AG09309 (cell line): Measurements from ENCODE around the gene IZUMO4.

ENCODE experiments used
- DNase-seq: peaks from one replicate; pipeline ENCODE4 v3.0.0-alpha.2; 2010; ENCODE audit warnings: low read depth
- H3K4me3 ChIP-seq: 2 replicates; pipeline ENCODE4 v1.5.1; 2011; ENCODE audit warnings: mild to moderate bottlenecking, low read depth, low read length, moderate library complexity; ENCODE audit not compliant: control insufficient read depth
- CTCF ChIP-seq: IDR thresholded peaks from 2 replicates; pipeline ENCODE4 v1.5.1; 2011; ENCODE audit warnings: mild to moderate bottlenecking, low read depth, low read length, inconsistent platforms; ENCODE audit not compliant: insufficient read depth, control insufficient read depth; ENCODE audit errors: missing control alignments

IZUMO4 gene

DNA sequence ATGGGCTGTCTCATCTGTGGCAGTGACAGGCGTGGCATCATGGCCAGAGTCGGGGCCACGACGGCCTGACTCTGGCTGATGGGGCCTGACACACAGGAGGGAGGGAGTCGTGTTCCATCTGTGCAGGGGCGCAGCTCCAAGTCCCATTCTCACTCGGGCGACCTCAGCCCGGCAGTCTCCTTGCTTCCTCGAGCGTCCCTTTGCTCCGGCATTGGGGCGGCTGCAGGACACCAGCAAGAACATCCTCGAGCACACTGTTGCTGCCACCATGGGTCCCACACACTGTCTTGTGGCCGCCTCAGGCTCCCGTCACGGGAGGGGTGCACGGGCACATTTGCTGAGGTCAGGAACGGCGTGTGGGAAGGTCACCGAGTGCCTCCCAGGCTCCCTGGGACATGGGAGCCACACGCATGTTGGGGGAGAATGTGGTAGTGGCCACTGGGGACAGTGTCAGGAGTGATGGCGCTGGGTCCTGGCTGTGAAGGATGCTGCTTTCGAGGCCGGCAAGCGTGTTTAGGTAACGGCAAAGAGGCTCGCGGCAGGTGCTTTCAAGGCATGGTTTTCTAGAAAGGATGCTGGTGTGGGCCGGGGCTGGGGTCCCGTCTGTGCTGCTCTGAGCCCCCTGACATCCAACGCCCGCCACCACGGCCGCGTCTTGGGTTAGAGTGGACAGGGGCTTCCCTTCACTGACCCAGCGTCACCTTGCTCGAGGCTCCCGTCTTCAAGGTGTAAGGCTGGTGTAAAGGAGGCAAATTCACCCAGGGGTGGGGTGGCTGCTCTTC, 3.4 kb downstream of the IZUMO4 start:
- DNase-seq = no peak
- TF ChIP-seq CTCF = no peak
- H3K4me3 ChIP-seq = no peak overlapping the region

- no peak for TF ChIP-seq CTCF
- DNase-seq = no peak
- H3K4me3 ChIP-seq = no peak overlapping the region
Measured at GRCh38 chr19:2100719-2101061, 4.0 kb downstream of the IZUMO4 start.

DNA sequence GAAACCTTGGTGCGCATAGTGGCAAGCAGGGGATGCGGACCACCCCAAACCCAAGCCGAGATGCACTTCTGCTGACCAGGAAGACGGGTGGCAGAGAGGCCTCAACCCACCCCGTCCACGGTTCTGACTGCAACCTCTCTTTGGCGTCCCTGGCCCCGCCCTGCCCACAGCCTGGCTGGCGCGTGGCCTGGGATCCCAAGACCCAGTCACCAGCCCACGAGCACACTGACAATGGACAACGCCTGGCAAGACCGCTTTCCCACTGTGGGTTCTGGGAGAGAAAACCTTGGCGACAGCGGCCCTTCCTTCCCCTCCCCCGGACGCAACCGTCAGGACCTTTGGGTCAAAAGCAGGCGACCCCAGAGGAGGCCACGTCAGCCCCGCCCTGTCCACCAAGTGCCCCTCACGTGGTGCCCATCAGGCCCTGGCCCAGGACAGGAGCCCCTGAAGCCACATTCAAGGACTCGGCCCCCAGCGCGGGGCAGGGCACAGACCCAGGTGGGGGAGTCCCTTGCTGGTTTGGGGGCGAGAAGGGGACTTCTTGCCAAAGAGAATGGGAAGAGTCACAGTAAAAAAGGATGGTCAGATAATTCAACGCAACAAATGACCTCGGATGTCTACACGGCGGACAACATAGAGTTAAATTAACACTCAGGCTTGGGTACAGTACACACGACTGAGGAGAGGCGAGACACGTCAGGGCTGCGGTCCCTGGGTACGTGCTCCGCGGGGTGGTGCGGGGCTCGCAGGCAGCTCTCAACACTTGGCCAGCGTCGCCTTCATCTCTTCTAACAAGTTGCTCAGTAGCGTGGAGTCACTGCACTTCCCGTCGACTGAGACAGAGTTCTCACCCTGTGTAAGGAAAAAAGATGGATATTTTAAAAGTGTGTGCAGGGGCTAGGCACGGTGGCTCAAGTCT, 5.0 kb downstream of the IZUMO4 start:
- DNase-seq = no peak
- TF ChIP-seq CTCF = no peak
- no peak overlapping the region for H3K4me3 ChIP-seq

DNA sequence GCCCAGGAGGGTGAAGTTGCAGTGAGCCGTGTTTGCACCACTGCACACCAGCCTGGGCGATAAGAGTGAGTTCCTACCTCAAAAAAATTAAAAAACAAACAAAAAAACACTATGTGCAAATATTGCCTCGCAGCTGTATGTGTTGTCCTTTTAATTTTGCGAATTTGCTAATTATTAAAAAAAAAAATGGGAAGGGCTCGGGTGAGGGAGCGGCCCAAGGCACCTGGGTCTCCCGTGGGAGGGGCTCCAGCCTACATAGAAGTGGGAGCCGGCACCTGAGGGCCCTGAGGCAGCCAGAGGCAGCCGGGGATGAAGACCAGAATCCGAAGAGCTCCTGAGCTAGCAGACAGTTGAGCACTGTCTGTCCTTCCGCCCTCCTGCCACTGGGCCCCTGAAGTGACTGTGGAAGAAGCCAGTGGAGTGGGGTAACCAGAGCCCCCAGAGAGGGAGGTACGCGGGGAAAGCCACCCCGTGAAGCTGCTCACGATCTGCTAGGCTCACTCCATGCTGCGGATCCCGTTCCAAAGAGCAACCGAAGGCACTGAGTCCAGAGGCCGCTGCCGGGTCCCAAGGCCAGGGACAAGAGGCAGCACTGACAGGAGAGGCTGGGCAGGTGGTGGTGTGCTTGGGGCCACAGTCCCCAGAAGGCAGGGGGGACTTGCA, 6.5 kb downstream of the IZUMO4 start:
- DNase-seq = no peak
- H3K4me3 ChIP-seq = no peak overlapping the region
- TF ChIP-seq CTCF = no peak

- no peak overlapping the region for H3K4me3 ChIP-seq
- DNase-seq = no peak
- no peak for TF ChIP-seq CTCF
Measured at GRCh38 chr19:2108251-2109016, 11.7 kb downstream of the IZUMO4 start.
